Left hindlimb (tissue), 1 donor: ENCODE measurements around the gene HOXB8.

Experiments used
- DNase-seq: peaks from one replicate; pipeline ENCODE4 v3.0.0-alpha.2; 2018

Gene HOXB8

DNA sequence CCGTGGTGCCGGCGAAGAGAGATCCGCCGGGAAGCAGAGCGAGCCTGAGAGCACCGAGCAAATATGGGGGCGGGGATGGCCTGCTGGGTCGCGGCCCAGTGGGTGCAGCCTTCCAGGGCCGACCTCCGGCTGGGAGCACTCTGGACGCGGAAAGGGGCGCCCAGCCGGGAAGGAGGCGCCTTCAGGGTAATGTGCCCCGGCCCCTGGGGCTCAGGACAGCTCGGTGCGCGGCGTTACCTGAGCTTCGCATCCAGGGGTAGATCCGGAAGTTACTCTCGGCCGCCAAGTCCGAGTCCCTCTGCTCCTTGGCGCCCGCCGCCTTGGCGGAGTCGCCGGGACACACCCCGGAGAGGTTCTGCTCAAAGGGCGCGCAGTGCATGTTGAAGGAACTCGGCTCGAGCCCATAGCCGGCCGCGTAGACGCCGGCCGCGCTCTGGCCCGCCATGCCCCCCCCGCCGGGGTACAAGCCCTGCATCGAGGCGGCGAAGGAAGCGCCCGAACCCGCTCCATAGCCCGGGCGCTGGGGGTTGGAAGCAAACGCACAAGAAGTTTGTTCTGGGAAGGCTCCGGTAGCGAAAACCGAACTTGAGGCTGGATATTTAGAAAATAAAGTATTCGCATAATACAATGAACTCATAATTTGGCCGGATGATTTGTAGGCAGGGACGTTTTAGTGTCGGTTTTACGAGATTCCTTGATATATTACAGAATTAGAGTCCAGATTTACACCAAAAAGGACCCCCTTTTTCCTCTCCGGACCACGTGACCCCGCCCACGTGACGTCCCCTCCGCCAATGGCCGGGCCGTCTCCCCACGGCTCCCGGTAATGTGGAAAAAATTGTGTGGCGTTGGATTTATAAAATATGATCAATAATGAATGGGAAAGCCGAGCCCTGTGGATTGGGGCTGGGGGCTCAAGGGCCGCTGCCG is 4.5 kb downstream of the HOXB8 start, which contains the start of gene HOXB7:
Gene HOXB7 (minus strand): TSS at position 736 of the 930 bp plus-strand sequence. CDS start 99 bp downstream, at position 637.
- no peak for DNase-seq

DNA sequence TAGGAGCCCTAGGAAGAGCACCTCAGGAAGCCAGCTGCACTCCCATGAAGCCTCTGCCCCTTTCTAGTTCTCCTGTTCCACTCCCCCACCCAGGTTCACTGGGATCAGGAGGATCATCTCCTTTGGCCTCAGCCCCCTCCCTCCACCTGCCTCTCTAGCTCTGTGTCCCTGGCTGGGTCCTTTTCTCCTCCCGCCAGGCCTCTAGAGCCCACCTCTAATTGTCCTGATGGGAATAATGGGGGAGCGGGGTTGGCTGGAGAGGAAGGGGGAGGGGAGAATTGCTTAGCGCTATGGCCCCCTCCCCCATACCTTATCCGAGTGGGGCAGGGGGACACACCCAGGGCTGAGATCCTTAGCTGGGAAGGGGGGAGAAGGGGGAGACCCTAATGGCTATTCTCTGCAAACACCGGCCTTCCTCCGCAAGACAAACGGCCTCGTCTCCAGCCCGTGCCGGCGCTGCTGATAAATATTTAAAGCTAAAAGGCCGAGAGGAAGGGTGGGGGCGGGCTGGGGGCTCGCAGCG is 5.3 kb downstream of the HOXB8 start:
- DNase-seq: no peak

GRCh38 chr17:48609033-48609432 is 6.1 kb downstream of the HOXB8 start:
- no peak for DNase-seq

GRCh38 chr17:48608494-48608834 is 6.6 kb downstream of the HOXB8 start:
- no peak for DNase-seq

DNA sequence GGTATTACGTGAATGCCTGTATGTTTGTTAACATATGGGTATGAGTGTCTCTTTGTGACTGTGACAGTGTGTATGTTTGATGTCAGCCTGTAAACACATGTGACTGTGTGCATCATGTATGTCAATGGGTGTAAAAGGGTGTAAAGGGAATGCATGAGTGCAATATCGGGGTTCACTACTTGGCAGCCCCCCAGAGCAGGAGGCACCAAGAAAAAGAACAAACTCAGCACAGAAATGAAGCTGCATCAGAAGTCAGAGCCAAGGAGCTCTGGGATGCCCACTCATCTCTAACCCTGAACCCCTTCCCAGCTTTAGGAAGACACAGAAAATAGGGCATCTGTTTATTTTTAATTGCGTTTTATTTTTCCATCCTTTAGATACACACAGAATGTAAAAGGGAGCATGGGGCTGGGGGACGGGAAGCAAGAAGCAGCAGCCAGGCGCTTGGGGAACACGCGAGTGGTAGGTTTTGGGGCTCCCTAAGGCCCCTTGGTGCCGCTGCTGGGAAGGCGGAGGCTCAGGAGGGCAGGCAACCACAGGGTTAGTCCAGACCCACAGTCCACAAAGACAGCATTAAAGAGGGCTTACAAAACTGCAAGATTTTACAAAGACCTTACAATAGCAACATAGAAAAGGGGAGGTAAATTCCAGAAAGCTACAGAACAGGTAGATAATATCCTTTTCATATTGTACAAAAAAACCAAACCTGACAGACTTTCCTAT is 8.0 kb downstream of the HOXB8 start:
- no peak for DNase-seq

DNA sequence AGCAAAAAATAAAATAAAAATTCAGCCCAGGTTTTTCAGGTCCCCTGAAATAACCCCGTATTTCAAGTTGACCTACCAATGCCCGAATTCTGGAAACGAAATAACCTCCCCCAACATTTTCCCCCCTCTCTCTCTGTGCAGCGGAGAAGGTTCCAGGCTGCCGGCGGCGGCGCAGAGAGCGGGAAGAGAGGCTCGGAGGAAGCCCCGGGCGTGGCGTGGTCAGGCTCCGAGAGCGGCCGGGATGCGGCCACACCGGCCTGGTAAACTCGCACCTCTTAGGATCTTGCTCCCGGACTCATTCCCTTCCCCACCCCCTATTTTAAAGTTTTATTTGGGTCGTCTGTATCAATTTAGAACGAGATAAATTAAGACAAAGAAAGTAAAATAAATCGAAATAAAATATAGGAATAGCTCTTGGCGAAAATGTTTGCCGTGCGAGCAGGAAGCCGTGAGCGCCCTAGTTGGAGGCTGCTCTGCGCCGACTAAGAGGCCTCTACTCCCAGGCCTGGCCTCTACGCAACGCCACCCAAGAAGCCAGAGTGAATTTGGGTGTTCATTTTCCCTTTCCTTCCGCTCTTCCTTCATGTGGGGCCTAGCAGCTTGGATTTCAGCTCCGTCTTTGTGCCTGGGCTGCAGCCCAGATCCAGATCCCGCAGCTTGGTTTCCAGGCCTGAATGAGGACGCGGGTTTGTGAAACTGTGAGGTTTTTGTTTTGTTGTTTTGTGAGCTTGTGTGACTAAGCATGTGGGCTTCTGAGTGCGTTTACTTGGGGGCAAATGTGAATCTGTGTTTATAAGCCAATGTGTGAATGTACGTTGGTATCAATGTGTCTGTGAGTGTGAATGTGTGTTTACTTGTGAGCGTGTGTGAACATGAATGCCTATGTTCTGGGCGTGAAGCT is 8.9 kb downstream of the HOXB8 start:
- no peak for DNase-seq

DNA sequence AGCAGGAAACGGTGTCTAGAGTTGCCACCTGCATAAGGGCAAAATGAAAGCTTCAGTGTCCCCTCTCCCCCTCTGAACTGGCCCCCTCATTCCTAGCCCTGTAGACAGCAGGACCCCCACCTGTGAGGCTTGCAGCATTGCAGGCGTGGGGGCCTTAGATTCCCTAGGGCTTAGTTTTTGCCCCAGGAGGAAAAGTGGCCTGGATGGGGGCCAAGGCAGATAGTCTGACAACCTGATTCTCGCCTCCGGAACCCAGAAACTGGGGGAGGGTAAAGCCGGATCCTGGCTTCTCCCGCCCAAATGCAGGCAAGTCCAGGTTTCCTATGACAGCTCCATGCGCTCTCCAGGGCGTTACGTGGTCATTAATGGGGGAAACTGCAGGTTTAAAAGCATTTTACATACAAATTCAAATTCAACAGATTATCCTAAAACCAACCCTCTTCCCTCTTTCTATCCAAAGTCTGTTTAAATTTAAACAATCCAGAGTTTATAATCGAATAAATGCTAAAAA is 9.6 kb downstream of the HOXB8 start:
- DNase-seq: no peak

DNA sequence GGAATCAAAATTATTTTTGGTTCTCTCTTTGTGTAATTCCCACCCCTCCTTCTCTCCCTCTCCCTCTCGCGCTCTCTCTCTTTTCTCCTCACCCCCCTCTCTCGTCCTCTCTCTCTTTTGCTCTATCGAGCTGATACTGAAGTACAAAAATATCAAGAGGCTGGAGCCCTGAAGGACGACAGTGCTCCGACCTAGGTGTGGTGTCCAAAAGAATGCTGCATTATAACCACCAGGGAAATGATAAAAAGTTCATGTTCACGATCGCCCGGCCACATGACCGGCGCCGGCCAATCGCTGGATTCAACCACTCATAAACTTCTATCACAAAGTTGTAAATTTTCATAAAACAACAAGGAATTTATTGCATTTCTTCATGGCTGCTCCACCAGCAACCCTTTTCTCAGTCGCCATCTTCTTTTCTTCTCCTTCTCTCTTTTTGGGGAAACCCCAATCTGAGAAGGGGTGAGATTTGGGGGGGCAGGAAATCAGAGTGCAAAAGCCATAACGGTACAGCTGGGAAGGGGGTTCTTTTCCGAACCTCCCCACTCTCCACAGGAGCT is 10.2 kb downstream of the HOXB8 start, which contains the start of gene HOXB6:
Gene HOXB6 (minus strand): TSS at position 217 of the 560 bp plus-strand sequence. CDS start 6,836 bp downstream, outside the sequence.
- DNase-seq: no peak

DNA sequence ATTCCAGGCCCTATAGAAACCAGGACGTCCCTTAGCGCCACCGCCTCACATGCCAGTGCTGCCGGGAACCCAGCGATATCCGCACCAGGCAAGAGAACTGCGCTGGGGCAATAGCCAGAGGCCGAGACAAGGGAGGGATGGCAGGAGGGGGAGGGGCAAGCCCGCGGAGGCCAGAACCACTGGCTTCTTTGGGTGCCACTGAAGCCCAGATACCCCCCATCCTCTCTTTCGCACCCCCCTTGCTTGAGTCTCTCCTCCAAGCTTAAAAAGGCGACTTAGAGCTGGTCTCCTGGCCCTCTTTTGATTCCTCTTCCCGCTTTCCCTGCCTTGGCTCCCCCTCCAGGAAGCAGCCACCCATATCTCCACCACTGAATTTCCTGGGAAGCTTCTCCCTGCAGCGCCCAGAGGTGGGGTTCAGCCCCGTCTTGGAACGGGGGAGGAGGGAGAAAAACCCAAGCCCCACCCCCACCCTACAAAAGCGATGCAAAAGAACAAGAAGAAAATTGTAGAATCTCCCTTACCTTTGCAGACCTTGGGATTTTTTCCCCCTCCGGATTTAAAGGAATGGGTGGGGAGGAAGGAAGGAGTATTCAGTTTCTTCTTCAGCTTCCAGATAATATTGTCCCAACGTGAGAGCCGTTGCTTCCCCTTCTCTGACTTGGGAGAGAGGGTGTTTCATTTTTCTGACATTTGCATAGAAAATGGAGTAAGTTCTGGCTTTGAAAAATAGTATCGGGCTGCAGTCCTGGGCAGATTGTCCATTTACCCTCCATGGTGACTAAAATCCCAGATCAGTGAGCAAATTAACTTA is 10.9 kb downstream of the HOXB8 start:
- DNase-seq: no peak

DNA sequence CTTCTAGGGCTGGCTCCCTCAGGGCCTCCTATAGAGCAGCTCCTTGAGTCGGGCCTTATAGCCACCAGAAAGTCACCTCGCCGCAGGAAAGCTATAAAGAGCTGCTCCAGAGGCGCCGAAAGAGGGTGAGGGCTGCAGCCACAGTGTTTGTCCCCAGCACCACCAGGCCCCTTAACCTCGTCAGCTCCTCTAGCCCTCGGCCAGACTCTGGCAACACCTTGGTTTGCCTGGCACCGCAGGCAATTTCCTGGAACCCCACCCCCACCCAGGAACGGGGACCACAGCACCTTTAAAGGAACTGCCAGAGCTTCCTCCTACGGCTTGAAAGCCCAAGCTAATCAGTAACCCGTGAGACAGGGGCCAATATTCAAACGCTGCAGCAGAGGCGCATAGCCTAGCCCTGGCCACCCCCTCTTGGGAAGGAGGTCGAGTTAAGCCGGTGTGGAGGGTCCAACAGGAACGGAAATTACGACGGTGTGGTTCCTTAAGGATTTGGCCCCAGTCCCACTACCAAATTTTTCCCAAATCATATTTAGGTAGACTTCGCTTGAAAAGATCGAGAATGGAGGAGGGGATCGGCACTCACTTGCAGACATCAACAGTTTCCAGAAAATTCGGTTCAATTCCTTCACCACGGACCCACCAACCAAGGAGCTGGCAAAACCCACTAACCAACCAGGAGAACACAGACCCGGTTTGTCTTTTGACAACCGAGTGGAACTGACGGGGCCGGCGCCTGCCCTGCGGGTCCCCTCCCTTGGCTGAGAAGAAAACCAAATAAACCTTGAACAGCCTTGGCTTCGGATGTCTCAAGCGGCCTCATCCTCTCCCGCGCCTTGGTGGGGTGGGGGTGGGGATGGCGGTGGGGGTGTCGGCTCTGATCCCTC is 13.3 kb downstream of the HOXB8 start:
- no peak for DNase-seq

GRCh38 chr17:48601207-48601538 is 13.9 kb downstream of the HOXB8 start:
- no peak for DNase-seq

- no peak for DNase-seq
Measured at GRCh38 chr17:48600244-48601098, 14.6 kb downstream of the HOXB8 start.

- DNase-seq: no peak
Measured at GRCh38 chr17:48599354-48599753, 15.7 kb downstream of the HOXB8 start.

DNA sequence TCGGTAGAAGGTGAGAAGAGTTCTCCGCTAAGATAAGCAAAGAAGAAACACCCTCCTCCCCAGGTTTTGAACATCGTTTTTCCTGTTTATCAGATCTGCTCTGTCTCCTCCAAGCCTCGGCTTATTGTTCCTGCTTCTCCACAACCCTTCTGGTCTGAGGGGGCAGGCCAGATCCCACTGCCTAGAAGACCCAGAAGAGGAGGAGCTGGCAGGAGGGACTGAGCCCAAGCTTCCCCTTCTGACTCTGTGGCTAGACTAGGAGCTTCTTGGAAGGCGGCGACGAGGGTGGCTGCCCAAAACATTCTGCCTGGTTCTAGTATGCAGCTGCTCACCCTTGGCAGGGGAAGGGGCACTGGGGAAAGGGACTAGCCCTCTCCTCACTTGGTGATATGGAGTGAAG is 16.4 kb downstream of the HOXB8 start:
- DNase-seq: no peak

GRCh38 chr17:48597778-48598631 is 17.1 kb downstream of the HOXB8 start:
- no peak for DNase-seq

DNA sequence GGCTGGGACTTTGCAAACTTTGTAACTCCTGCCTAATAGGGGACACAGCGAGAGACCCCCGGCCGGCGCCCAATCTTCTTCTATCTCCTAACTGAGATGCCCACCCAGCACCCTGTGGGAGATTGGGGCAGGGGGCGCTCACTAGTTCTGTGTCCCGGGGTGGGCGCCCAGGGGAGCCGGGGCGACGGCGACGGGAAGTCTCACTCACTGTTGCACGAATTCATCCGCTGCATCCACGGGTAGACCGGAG is 17.6 kb downstream of the HOXB8 start:
- DNase-seq: no peak

DNA sequence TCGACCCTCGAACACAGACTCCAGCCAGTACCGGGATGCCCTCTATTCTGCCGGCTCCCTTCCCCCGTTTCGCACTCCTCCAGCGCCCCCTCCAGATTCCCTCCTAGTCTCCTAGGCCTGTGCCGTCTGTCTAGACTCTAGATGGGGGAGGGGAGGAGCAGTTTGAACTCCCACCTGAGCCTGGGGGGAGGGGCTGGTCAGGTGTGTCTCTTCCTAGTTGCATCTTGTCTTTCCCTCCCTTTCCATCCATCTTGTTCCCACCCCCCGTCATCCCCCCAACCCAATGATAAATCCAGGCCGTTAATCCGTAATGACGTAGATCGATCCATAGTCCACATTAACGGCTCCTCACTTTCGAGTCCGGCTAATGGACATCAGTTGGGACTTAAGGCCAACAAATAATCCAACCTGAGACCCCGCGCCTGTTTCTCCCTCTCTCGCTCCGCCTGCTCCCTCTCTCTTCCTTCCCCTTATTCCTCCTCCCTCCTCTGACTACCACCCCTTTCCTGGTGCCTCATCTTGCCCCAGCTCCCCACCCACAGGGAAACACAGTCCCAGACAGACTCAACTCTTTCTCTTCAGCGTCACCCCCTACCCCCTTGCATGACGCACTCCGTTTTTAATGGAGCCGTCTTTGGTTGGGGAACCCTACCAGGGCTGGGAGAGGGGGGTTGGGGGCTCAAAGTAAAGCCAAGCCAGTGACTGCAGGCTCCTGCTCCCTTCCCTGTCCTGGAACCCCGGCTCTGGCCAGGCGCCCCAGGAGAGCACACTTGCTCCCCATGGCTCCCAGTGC is 18.2 kb downstream of the HOXB8 start:
- DNase-seq: no peak
